GM12878 (cell line): ENCODE results near the gene PTBP3. TPM values are rescaled to one million over a fixed set of nuclear protein-coding genes. Genes with fewer than 3 reads are reported as not detected.

Source experiments
- ATAC-seq: fragments of 200-7000 bp; cut with Tn5 transposase; 3 replicates; pipeline ENCODE4 v1.9.1; 2020; ENCODE audit warnings: mild to moderate bottlenecking, moderate library complexity
- BruUV-seq: library from RNA; stranded (reverse); fragments of 400-500 nt; replicated peaks from 2 replicates; lab custom pipeline; 2021; lab: Mats Ljungman, UMichigan
- CTCF ChIA-PET: fragments of 300-600 bp; sonication (Branson Sonifier 250); formaldehyde crosslinking; extraction: SDS; loops from one replicate; lab custom pipeline; 2021; ENCODE audit warnings: inconsistent platforms; lab: Yijun Ruan, JAX
- POLR2A ChIA-PET: fragments of 350-600 bp; formaldehyde crosslinking; extraction: SDS; loops from one replicate; lab custom pipeline; 2021; ENCODE audit warnings: inconsistent platforms; lab: Charles Lee
- RAD21 ChIA-PET: fragments of 300-600 bp; sonication (Branson Sonifier 250); formaldehyde crosslinking; loops from one replicate; lab custom pipeline; 2023; ENCODE audit warnings: antibody characterized with exemption; ENCODE audit not compliant: unreplicated experiment; lab: Charles Lee
- SMC1A ChIA-PET: fragments of 300-600 bp; sonication (Branson Sonifier 250); formaldehyde crosslinking; loops from one replicate; lab custom pipeline; 2023; ENCODE audit not compliant: unreplicated experiment, uncharacterized antibody; lab: Charles Lee
- DNase-seq: peaks from one replicate; pipeline ENCODE4 v3.0.0-alpha.2; 2011; ENCODE audit warnings: low read depth, low spot score
- FAIRE-seq: peaks from 3 replicates; lab custom pipeline; 2011; peaks lifted over from hg19 to GRCh38; lab: Jason Lieb, UNC
- H2AFZ ChIP-seq: 2 replicates; pipeline ENCODE4 v1.6.0; 2011; ENCODE audit warnings: low read depth, low read length, control low read depth; ENCODE audit not compliant: control insufficient read depth
- H3K27ac ChIP-seq: 2 replicates; pipeline ENCODE4 v1.5.1; 2011; ENCODE audit warnings: control low read depth; ENCODE audit not compliant: control insufficient read depth, insufficient read depth
- H3K27me3 ChIP-seq, 2 experiments: replicated peaks in 1 of 2; 2 replicates each; pipeline versions ENCODE4 v1.6.0 to v1.6.1; 2011; ENCODE audit warnings: low read length in 1 of 2; ENCODE audit not compliant: control insufficient read depth in 2 of 2, insufficient read depth in 2 of 2
- H3K36me3 ChIP-seq, 2 experiments: 2 replicates each; pipeline ENCODE4 v1.5.1; 2011; ENCODE audit warnings: low read length in 1 of 2; ENCODE audit not compliant: control insufficient read depth in 2 of 2, insufficient read depth in 2 of 2
- H3K4me1 ChIP-seq: 2 replicates; pipeline ENCODE4 v1.6.1; 2011; ENCODE audit warnings: mild to moderate bottlenecking, low read length, moderate library complexity, mixed read lengths; ENCODE audit not compliant: control insufficient read depth, insufficient read depth
- H3K4me2 ChIP-seq: 2 replicates; pipeline ENCODE4 v1.6.0; 2011; ENCODE audit warnings: control low read depth; ENCODE audit not compliant: control insufficient read depth, insufficient read depth
- H3K4me3 ChIP-seq: fragments of 200-600 bp; sonication (generic); 2 replicates; pipeline ENCODE4 v1.5.1; 2016
- H3K79me2 ChIP-seq: 2 replicates; pipeline ENCODE4 v1.6.0; 2011; ENCODE audit warnings: low read length; ENCODE audit not compliant: control insufficient read depth, insufficient read depth
- H3K9ac ChIP-seq: 2 replicates; pipeline ENCODE4 v1.8.0; 2011; ENCODE audit warnings: low read length, control low read depth, mixed read lengths; ENCODE audit not compliant: control insufficient read depth, insufficient read depth
- H3K9me3 ChIP-seq: replicated peaks from 3 replicates; pipeline ENCODE4 v1.5.1; 2011; ENCODE audit warnings: mild to moderate bottlenecking, low read length; ENCODE audit not compliant: control insufficient read depth, insufficient read depth
- H4K20me1 ChIP-seq: 2 replicates; pipeline ENCODE4 v1.6.0; 2011; ENCODE audit not compliant: control insufficient read depth, insufficient read depth
- CEBPZ ChIP-seq: fragments of 150-350 bp; IDR thresholded peaks from 2 replicates; pipeline ENCODE4 v1.6.1; 2016; ENCODE audit warnings: low read depth, low read length
- IKZF2 ChIP-seq, 2 experiments: fragments of 450-650 bp; IDR thresholded peaks; 2 replicates each; pipeline ENCODE4 v1.6.1; 2017; ENCODE audit warnings: mild to moderate bottlenecking in 2 of 2, moderate library complexity in 2 of 2
- MYC ChIP-seq: IDR thresholded peaks from 2 replicates; pipeline ENCODE4 v1.6.1; 2011; ENCODE audit warnings: mild to moderate bottlenecking, low read length, moderate library complexity, inconsistent platforms; ENCODE audit not compliant: insufficient read depth, insufficient replicate concordance, insufficient read length, severe bottlenecking
- NR2C2 ChIP-seq: IDR thresholded peaks from 2 replicates; pipeline ENCODE4 v1.6.1; 2011; ENCODE audit warnings: borderline replicate concordance, low read depth; ENCODE audit not compliant: control insufficient read depth, insufficient read length
- NR2F1 ChIP-seq: fragments of 450-650 bp; conservative IDR thresholded peaks from 2 replicates; pipeline ENCODE4 v1.6.1; 2017; ENCODE audit warnings: mild to moderate bottlenecking
- RFX5 ChIP-seq: IDR thresholded peaks from 2 replicates; pipeline ENCODE4 v1.6.1; 2011; ENCODE audit warnings: low read depth, low read length, improper control_type of control experiment
- STAT3 ChIP-seq: IDR thresholded peaks from 2 replicates; pipeline ENCODE4 v1.6.1; 2011; ENCODE audit warnings: low read depth, low read length, improper control_type of control experiment
- WGBS: methylation state at CpG from one replicate; pipeline ENCODE4 v1.1.6; 2016; ENCODE audit warnings: low lambda C conversion rate; ENCODE audit not compliant: insufficient replicate concordance, insufficient coverage; ENCODE audit errors: missing lambda C conversion rate; 5-methylcytosine and 5-hydroxymethylcytosine counted together
- in situ Hi-C: fragments of 300-500 bp; cut with MboI; formaldehyde crosslinking; loops from 9 replicates; pipeline ENCODE4 v1.14.3; 2018; ENCODE audit warnings: mixed read lengths
- intact Hi-C: fragments of 100-400 bp; cut with micrococcal nuclease; formaldehyde crosslinking; loops from one replicate; pipeline ENCODE4 v1.14.2; 2022; ENCODE audit not compliant: unreplicated experiment
- polyA plus RNA-seq, 11 experiments: library from polyadenylated mRNA; depleted of rRNA in 4 of 11; unstranded in 6 of 11; stranded (reverse) in 5 of 11; fragments of >200 nt; fragmentation: Nextera tagmentation in 4 of 11; fragmentation: Illumina TruSeq in 1 of 11; extraction: Ambion mirVana in 4 of 11; extraction: Trizol in 1 of 11; gene quantifications; 1 replicate in 1 of 11; 2 replicates in 10 of 11; pipeline versions ENCODE4 v1.2.1 to v1.2.3, GENCODE V29; 2011 to 2016; ENCODE audit warnings: inconsistent platforms in 2 of 11, missing spikeins in 2 of 11, low read depth in 1 of 11
- total RNA-seq, 4 experiments: library from RNA; depleted of rRNA in 3 of 4; stranded (reverse); fragments of >200 nt in 3 of 4; fragmentation: Illumina TruSeq in 1 of 4; extraction: Trizol in 1 of 4; gene quantifications; 2 replicates each; pipeline versions ENCODE4 v1.2.1 to v1.2.3, GENCODE V29; 2013 to 2021

PTBP3 gene
- total and polyA plus RNA-seq, 10 of the 15 experiments (the other 5 are each of a cell fraction or from before 2014, with no cell fraction given), result 12.5 to 104 (median 52.7) TPM

GRCh38 chr9:112316258-112316943 is 17.0 kb downstream of the PTBP3 start:
- WGBS, result 98% methylated on average over 11 of the region's 11 CpGs
- Histone ChIP-seq H3K27ac (no peak overlapping the region), H4K20me1 (no peaks in the 10 kb centered on the region), H3K79me2 (peaks cover 77% of the 10 kb centered on the region), H3K4me1 (peaks cover 4% of the 10 kb centered on the region; the same call in 1 of the 2 replicates), H3K9ac (no peak overlapping the region), H3K27me3 (no peaks in the 10 kb centered on the region), H3K4me2 (no peak overlapping the region), H3K36me3 (no peaks in the 10 kb centered on the region), H2AFZ (no peak overlapping the region), H3K4me3 (no peak overlapping the region), H3K9me3 (no peaks in the 10 kb centered on the region; the same call in 2 of the 3 replicates)
- BruUV-seq, result no TSS peak
- POLR2A ChIA-PET, result no interaction called here
- no peak for FAIRE-seq
- CTCF ChIA-PET, result interaction anchor here (1.0 kb wide), 2 partner anchors 214 to 219 kb away, joined by 3 read pairs; no protein-coding TSS in a partner anchor
- RAD21 ChIA-PET, result interaction anchor here (1.2 kb wide), 1 partner anchor 15 kb away, joined by 3 read pairs; no protein-coding TSS in a partner anchor
- SMC1A ChIA-PET, result interaction anchor here (0.5 to 2.7 kb wide), 3 partner anchors 10 to 469 kb away, joined by 3 to 12 read pairs (median 10); no protein-coding TSS in a partner anchor
- intact Hi-C loops (no loop called here), in situ Hi-C loops (no loop called here)
- TF ChIP-seq RFX5, result no peak
- TF ChIP-seq CEBPZ, result no peak
- 0 out of 2 replicates have a peak, but pooled peaks have one; percentile 24 for TF ChIP-seq NR2F1
- TF ChIP-seq NR2C2, result no peak
- no peak for TF ChIP-seq MYC
- no peak for TF ChIP-seq IKZF2 (IDR thresholded peaks at IDR 0.05)
- TF ChIP-seq STAT3, result no peak
- DNase-seq, result no peak
- no peak for ATAC-seq
